Measurements from ENCODE around the gene ADAM17. TPM values are rescaled to one million over a fixed set of nuclear protein-coding genes. Genes with fewer than 3 reads are reported as not detected.
"Not testable (repeated sequence)": the region's sequence is repeated elsewhere in the genome, so short reads cannot be mapped to it uniquely, and the experiment has no call there.

The ADAM17 gene
- total RNA-seq, 1 donor from 2014 or later: 30.0 TPM

DNA sequence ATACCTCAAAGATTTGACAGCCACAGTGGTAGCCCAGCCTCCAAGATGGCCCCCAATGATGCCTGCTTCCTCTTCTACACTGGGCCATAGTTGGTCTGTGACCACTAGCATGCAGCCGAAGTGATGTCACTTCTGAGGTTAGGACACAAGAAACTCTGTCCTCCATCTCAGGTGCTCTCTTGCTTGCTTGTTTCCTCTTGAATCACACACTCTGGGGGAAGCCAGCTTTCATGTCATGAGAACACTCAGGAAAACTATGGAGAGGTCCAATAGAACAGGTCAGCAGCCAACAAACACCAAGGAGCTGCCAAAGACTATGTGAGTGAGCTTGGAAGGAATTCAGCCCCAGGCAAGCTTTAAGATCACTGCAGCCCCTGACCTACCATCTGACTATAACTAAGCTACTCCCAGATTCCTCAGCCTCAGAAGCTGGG, 3.3 kb upstream of the ADAM17 start:
- no peaks in the 10 kb centered on the region for H3K9me3 Mint-ChIP-seq (ENCODE audit: low read depth)
- DNase-seq (ENCODE audit: low spot score): no peak
- TF ChIP-seq, protein P1, sequence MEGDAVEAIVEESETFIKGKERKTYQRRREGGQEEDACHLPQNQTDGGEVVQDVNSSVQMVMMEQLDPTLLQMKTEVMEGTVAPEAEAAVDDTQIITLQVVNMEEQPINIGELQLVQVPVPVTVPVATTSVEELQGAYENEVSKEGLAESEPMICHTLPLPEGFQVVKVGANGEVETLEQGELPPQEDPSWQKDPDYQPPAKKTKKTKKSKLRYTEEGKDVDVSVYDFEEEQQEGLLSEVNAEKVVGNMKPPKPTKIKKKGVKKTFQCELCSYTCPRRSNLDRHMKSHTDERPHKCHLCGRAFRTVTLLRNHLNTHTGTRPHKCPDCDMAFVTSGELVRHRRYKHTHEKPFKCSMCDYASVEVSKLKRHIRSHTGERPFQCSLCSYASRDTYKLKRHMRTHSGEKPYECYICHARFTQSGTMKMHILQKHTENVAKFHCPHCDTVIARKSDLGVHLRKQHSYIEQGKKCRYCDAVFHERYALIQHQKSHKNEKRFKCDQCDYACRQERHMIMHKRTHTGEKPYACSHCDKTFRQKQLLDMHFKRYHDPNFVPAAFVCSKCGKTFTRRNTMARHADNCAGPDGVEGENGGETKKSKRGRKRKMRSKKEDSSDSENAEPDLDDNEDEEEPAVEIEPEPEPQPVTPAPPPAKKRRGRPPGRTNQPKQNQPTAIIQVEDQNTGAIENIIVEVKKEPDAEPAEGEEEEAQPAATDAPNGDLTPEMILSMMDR (IDR thresholded peaks at IDR 0.05): no peak
- H3K4me1 Mint-ChIP-seq (ENCODE audit: low read depth): peaks cover 39% of the 10 kb centered on the region
- peak overlapping the region; percentile 96 for H3K27ac Mint-ChIP-seq (ENCODE audit: unreplicated experiment)
- no peaks in the 10 kb centered on the region for H3K36me3 Mint-ChIP-seq (ENCODE audit: low read depth)
- H3K27me3 Mint-ChIP-seq (ENCODE audit: low read depth): no peaks in the 10 kb centered on the region
- H3K4me3 Mint-ChIP-seq (ENCODE audit: unreplicated experiment): no peak overlapping the region

DNA sequence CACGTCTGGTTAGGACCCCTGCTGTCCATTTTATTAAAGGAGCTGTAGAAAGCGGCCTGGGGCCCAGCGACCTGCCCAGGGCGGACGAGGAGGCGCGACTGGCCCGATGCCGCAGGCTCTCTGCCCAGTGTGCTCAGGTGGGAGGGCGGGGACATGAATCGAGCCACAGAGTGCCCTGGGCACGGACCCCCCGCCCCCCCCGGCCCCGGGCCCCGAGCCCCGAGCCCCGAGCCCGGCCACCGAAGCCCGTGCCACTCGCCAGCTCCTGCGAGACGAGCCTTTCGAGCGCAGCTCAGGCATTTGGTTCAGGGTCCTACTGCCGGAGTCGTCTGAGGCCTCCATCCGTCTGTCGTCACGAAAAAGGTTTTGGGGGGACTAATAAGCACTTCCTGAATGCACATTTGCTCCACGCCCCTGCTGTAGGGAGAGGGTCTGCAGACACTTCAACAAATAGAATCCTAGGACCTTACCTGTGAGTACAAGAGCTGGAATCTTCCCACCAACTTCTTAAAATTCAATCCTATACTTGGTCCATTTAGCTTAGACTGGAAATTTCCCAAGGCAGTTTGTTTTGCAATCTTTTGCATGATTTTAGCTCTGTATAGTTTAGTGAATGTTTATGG, 602 bp upstream of the ADAM17 start:
- DNase-seq (ENCODE audit: low spot score): no peak
- Mint-ChIP-seq H3K4me1 (ENCODE audit: low read depth) (peaks cover 64% of the 10 kb centered on the region), H3K9me3 (ENCODE audit: low read depth) (no peaks in the 10 kb centered on the region), H3K36me3 (ENCODE audit: low read depth) (no peaks in the 10 kb centered on the region), H3K27ac (ENCODE audit: unreplicated experiment) (peak overlapping the region; percentile 97), H3K27me3 (ENCODE audit: low read depth) (no peaks in the 10 kb centered on the region), H3K4me3 (ENCODE audit: unreplicated experiment) (peak overlapping the region; percentile 95)
- TF ChIP-seq, protein P1 (IDR thresholded peaks at IDR 0.05): no peak

GRCh38 chr2:9554921-9555296, 721 bp downstream of the ADAM17 start:
- TF ChIP-seq, protein P1 (IDR thresholded peaks at IDR 0.05): no peak

DNA sequence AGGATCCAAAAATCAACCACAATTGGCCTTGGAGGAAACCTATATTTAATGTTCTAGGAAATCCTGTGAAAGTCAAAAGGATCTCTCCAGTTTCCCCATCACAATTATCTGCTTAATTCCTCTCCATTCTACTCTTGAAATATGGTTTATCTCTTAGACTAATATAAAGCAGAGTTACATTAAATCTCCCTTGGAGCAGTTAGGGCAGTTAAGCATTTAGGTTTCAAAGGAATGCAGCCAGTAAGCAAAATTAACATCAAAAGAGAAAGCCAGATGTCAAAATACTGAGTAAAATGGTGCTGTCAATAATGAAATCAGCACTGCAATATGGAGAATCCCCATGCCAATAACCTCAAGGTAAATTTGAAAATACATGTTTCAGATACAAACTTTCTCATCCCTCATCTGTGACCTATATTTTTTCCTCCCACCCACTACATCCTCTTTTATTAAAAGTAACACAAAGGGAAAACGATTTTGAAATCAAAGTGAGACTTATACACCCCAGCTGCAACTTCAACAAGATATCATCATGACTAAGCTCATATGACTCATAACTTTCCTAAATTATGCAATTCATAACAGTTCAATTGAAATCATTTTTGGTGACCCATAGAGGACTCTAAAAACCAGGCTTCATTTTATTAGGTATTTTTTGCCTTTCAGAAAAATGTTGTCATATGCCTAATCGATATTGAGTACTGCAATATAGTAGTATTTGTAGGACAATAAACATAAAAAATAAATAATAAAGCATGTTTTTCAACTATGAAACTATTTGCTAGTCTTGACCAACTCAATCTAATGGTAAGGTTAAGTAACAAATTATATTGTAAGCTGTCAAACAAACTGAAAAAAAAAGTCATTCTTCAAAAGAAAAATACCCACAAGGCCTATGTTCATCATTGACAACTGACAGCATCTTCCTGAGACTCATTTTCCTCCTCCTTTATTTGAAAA, 3.1 kb downstream of the ADAM17 start:
- Mint-ChIP-seq H3K36me3 (ENCODE audit: low read depth) (no peaks in the 10 kb centered on the region), H3K4me3 (ENCODE audit: unreplicated experiment) (peak overlapping the region; percentile 45), H3K27me3 (ENCODE audit: low read depth) (no peaks in the 10 kb centered on the region), H3K27ac (ENCODE audit: unreplicated experiment) (peak overlapping the region; percentile 97), H3K9me3 (ENCODE audit: low read depth) (no peaks in the 10 kb centered on the region), H3K4me1 (ENCODE audit: low read depth) (peaks cover 71% of the 10 kb centered on the region)
- TF ChIP-seq, protein P1 (IDR thresholded peaks at IDR 0.05): no peak
- no peak for DNase-seq (ENCODE audit: low spot score)

More at GRCh38 chr2:9554921-9555296, 721 bp downstream of the ADAM17 start:
- H3K27me3 Mint-ChIP-seq (ENCODE audit: low read depth): no peaks in the 10 kb centered on the region
- peak overlapping the region; percentile 97 for H3K27ac Mint-ChIP-seq (ENCODE audit: unreplicated experiment)
- peak overlapping the region; percentile 95 for H3K4me3 Mint-ChIP-seq (ENCODE audit: unreplicated experiment)
- H3K36me3 Mint-ChIP-seq (ENCODE audit: low read depth): no peaks in the 10 kb centered on the region
- peaks cover 66% of the 10 kb centered on the region for H3K4me1 Mint-ChIP-seq (ENCODE audit: low read depth)
- DNase-seq (ENCODE audit: low spot score): no peak
- H3K9me3 Mint-ChIP-seq (ENCODE audit: low read depth): no peaks in the 10 kb centered on the region

- H3K27me3 Mint-ChIP-seq (ENCODE audit: low read depth); H3K4me3 Mint-ChIP-seq (ENCODE audit: unreplicated experiment); H3K36me3 Mint-ChIP-seq (ENCODE audit: low read depth); DNase-seq (ENCODE audit: low spot score); H3K9me3 Mint-ChIP-seq (ENCODE audit: low read depth): not testable (repeated sequence)
- peak overlapping the region; percentile 80 for H3K27ac Mint-ChIP-seq (ENCODE audit: unreplicated experiment)
- peaks cover 72% of the 10 kb centered on the region for H3K4me1 Mint-ChIP-seq (ENCODE audit: low read depth)
These were observed 4.7 kb downstream of the ADAM17 start for GRCh38 chr2:9550859-9551391.

Data from chondrocyte (in vitro differentiated cells).